ENCODE measurements around the gene CCM2.
"Not testable (repeated sequence)": the region's sequence is repeated elsewhere in the genome, so short reads cannot be mapped to it uniquely, and the experiment has no call there.

Gene CCM2

GRCh38 chr7:45017253-45017652 is 17.3 kb downstream of the CCM2 start:
- DNase-seq (ENCODE audit: low spot score), result no peak
- in situ Hi-C loops (cut with MboI; ENCODE audit: low pct_unique_long_range_greater_than_20kb, low sequenced_read_pairs, unreplicated experiment), result no loop called here
- TF ChIP-seq CTCF (IDR thresholded peaks at IDR 0.05; ENCODE audit: extremely low read depth, insufficient read depth, missing control alignments), result no peak

- in situ Hi-C loops (cut with MboI; ENCODE audit: low pct_unique_long_range_greater_than_20kb, low sequenced_read_pairs, unreplicated experiment), result no loop called here
- no peak for TF ChIP-seq CTCF (IDR thresholded peaks at IDR 0.05; ENCODE audit: extremely low read depth, insufficient read depth, missing control alignments)
- no peak for DNase-seq (ENCODE audit: low spot score)
Observed at GRCh38 chr7:45020915-45021314, 20.9 kb downstream of the CCM2 start.

GRCh38 chr7:45021604-45022296 is 21.7 kb downstream of the CCM2 start:
- DNase-seq (ENCODE audit: low spot score), result no peak
- in situ Hi-C loops (cut with MboI; ENCODE audit: low pct_unique_long_range_greater_than_20kb, low sequenced_read_pairs, unreplicated experiment), result no loop called here
- TF ChIP-seq CTCF (IDR thresholded peaks at IDR 0.05; ENCODE audit: extremely low read depth, insufficient read depth, missing control alignments), result no peak

GRCh38 chr7:45024126-45024744 is 24.2 kb downstream of the CCM2 start:
- TF ChIP-seq CTCF (IDR thresholded peaks at IDR 0.05; ENCODE audit: extremely low read depth, insufficient read depth, missing control alignments), result no peak
- no peak for DNase-seq (ENCODE audit: low spot score)
- in situ Hi-C loops (cut with MboI; ENCODE audit: low pct_unique_long_range_greater_than_20kb, low sequenced_read_pairs, unreplicated experiment), result no loop called here

GRCh38 chr7:45025473-45025872 is 25.5 kb downstream of the CCM2 start:
- DNase-seq (ENCODE audit: low spot score); in situ Hi-C loops (cut with MboI; ENCODE audit: low pct_unique_long_range_greater_than_20kb, low sequenced_read_pairs, unreplicated experiment): not testable (repeated sequence)

- in situ Hi-C loops (cut with MboI; ENCODE audit: low pct_unique_long_range_greater_than_20kb, low sequenced_read_pairs, unreplicated experiment), result no loop called here
- no peak for TF ChIP-seq CTCF (IDR thresholded peaks at IDR 0.05; ENCODE audit: extremely low read depth, insufficient read depth, missing control alignments)
- no peak for DNase-seq (ENCODE audit: low spot score)
Observed at GRCh38 chr7:45026013-45026412, 26.0 kb downstream of the CCM2 start.

- TF ChIP-seq CTCF (IDR thresholded peaks at IDR 0.05; ENCODE audit: extremely low read depth, insufficient read depth, missing control alignments), result no peak
- in situ Hi-C loops (cut with MboI; ENCODE audit: low pct_unique_long_range_greater_than_20kb, low sequenced_read_pairs, unreplicated experiment), result no loop called here
- DNase-seq (ENCODE audit: low spot score), result no peak
Observed at GRCh38 chr7:45026984-45027773, 27.2 kb downstream of the CCM2 start.

Measured in GM13977 (cell line).